HepG2 (cell line): ENCODE data around the gene TCF12.

ENCODE experiments used
- CTCF ChIP-seq: sonication (generic); formaldehyde crosslinking; IDR thresholded peaks from 2 replicates; pipeline ENCODE4 v1.5.0; 2020; ENCODE audit warnings: mild to moderate bottlenecking, missing genetic modification reagents, moderate library complexity
- FLYWCH1 ChIP-seq: sonication (generic); formaldehyde crosslinking; IDR thresholded peaks from 2 replicates; pipeline ENCODE4 v1.8.1; 2023; ENCODE audit warnings: mild to moderate bottlenecking, missing genetic modification reagents
- NFRKB ChIP-seq: fragments of 450-650 bp; IDR thresholded peaks from 2 replicates; pipeline ENCODE4 v1.6.1; 2017
- PATZ1 ChIP-seq: sonication (generic); formaldehyde crosslinking; IDR thresholded peaks from 2 replicates; pipeline ENCODE4 v1.4.0; 2020; ENCODE audit warnings: missing genetic modification reagents
- POLR2AphosphoS5 ChIP-seq: IDR thresholded peaks from 2 replicates; pipeline ENCODE4 v1.6.1; 2012; ENCODE audit warnings: low read depth, low read length
- RAD21 ChIP-seq: fragments of 450-650 bp; formaldehyde crosslinking; IDR thresholded peaks from 2 replicates; pipeline ENCODE4 v1.5.0; 2020; ENCODE audit warnings: mild to moderate bottlenecking
- ZFP91 ChIP-seq: sonication (generic); formaldehyde crosslinking; IDR thresholded peaks from 2 replicates; pipeline ENCODE4 v1.9.0; 2022; ENCODE audit warnings: missing genetic modification reagents, mild to moderate bottlenecking, borderline replicate concordance
- ZNF251 ChIP-seq: sonication (generic); formaldehyde crosslinking; IDR thresholded peaks from 2 replicates; pipeline ENCODE4 v1.9.0; 2021; ENCODE audit warnings: mild to moderate bottlenecking, missing genetic modification reagents

- TF ChIP-seq CTCF (CRISPR knock-in tag) (no peak), NFRKB (no peak), ZNF251 (CRISPR knock-in tag) (no peak), RAD21 (CRISPR knock-in tag) (no peak), POLR2AphosphoS5 (no peak), FLYWCH1 (CRISPR knock-in tag) (no peak), PATZ1 (CRISPR knock-in tag) (no peak), ZFP91 (no peak)
These were observed 107.0 kb downstream of the TCF12 start for GRCh38 chr15:57025264-57025926.
